Liver (tissue), 9 donors: ENCODE measurements around the gene STIM1. TPM values are rescaled to one million over a fixed set of nuclear protein-coding genes. Genes with fewer than 3 reads are reported as not detected.
A peak's percentile ranks its signal among the peaks of the same experiment; 100 is the strongest.

Experiments used
- DNase-seq: peaks from one replicate; pipeline ENCODE4 v3.0.0-alpha.2; 2017; ENCODE audit warnings: low spot score
- H3K27ac ChIP-seq, 2 donors: one replicate each; pipeline ENCODE4 v1.7.0; 2013; ENCODE audit warnings: inconsistent platforms in 2 of 2, low read length in 2 of 2, control low read depth in 1 of 2, low read depth in 1 of 2, mild to moderate bottlenecking in 1 of 2
- H3K27me3 ChIP-seq, 4 donors: one replicate each; pipeline versions ENCODE4 v1.6.1 to v1.7.0; 2013; ENCODE audit warnings: low read length in 3 of 4, inconsistent platforms in 1 of 4, mild to moderate bottlenecking in 1 of 4, moderate library complexity in 1 of 4; ENCODE audit not compliant: control insufficient read depth in 4 of 4, insufficient read depth in 4 of 4
- H3K36me3 ChIP-seq, 4 donors: one replicate each; pipeline versions ENCODE4 v1.6.1 to v1.7.0; 2013; ENCODE audit warnings: low read length in 3 of 4, mild to moderate bottlenecking in 3 of 4, low read depth in 1 of 4, moderate library complexity in 1 of 4; ENCODE audit not compliant: control insufficient read depth in 4 of 4, insufficient read depth in 3 of 4
- H3K4me1 ChIP-seq, 4 donors: one replicate each; pipeline versions ENCODE4 v1.6.1 to v1.7.0; 2013; ENCODE audit warnings: low read length in 3 of 4, mild to moderate bottlenecking in 3 of 4, moderate library complexity in 1 of 4; ENCODE audit not compliant: control insufficient read depth in 4 of 4, insufficient read depth in 4 of 4
- H3K4me3 ChIP-seq, 3 donors: one replicate each; pipeline versions ENCODE4 v1.6.1 to v1.7.0; 2013; ENCODE audit warnings: low read length in 3 of 3, control low read depth in 1 of 3, low read depth in 1 of 3, mild to moderate bottlenecking in 1 of 3
- H3K9ac ChIP-seq, 2 donors: one replicate each; pipeline ENCODE4 v1.7.0; 2013; ENCODE audit warnings: low read length in 2 of 2, mild to moderate bottlenecking in 2 of 2, moderate library complexity in 2 of 2, control low read depth in 1 of 2, low read depth in 1 of 2
- H3K9me3 ChIP-seq, 4 donors: one replicate each; pipeline versions ENCODE4 v1.6.1 to v1.7.0; 2013; ENCODE audit warnings: low read length in 3 of 4; ENCODE audit not compliant: control insufficient read depth in 4 of 4
- ATF3 ChIP-seq: IDR thresholded peaks from 2 replicates; pipeline ENCODE4 v1.6.1; 2016; ENCODE audit warnings: antibody characterized with exemption
- CTCF ChIP-seq: fragments of 150-350 bp; IDR thresholded peaks from 2 replicates; pipeline ENCODE4 v1.5.1; 2017; ENCODE audit warnings: improper control_type of control experiment, low read depth, low read length; ENCODE audit not compliant: missing input control
- EGR1 ChIP-seq, 2 donors: IDR thresholded peaks; 2 replicates each; pipeline ENCODE4 v1.6.1; 2016 to 2018; ENCODE audit warnings: antibody characterized with exemption in 2 of 2, low read depth in 2 of 2
- FOXA1 ChIP-seq: IDR thresholded peaks from 2 replicates; pipeline ENCODE4 v1.6.1; 2016; ENCODE audit warnings: antibody characterized with exemption
- FOXA2 ChIP-seq: IDR thresholded peaks from 2 replicates; pipeline ENCODE4 v1.6.1; 2016; ENCODE audit warnings: antibody characterized with exemption
- GABPA ChIP-seq, 2 donors: IDR thresholded peaks in 1 of 2; conservative IDR thresholded peaks in 1 of 2; 2 replicates each; pipeline ENCODE4 v1.6.1; 2016; ENCODE audit warnings: antibody characterized with exemption in 2 of 2, mild to moderate bottlenecking in 1 of 2, moderate library complexity in 1 of 2
- HNF4A ChIP-seq, 2 donors: conservative IDR thresholded peaks; 2 replicates each; pipeline ENCODE4 v1.6.1; 2016; ENCODE audit warnings: antibody characterized with exemption in 2 of 2, mild to moderate bottlenecking in 2 of 2
- HNF4G ChIP-seq: IDR thresholded peaks from 2 replicates; pipeline ENCODE4 v1.6.1; 2016; ENCODE audit warnings: antibody characterized with exemption
- JUND ChIP-seq, 2 donors: IDR thresholded peaks; 2 replicates each; pipeline ENCODE4 v1.6.1; 2016; ENCODE audit warnings: antibody characterized with exemption in 2 of 2
- NR2F2 ChIP-seq: IDR thresholded peaks from 2 replicates; pipeline ENCODE4 v1.6.1; 2016; ENCODE audit warnings: antibody characterized with exemption
- RAD21 ChIP-seq, 2 donors: IDR thresholded peaks; 2 replicates each; pipeline ENCODE4 v1.6.1; 2016; ENCODE audit warnings: antibody characterized with exemption in 2 of 2, mild to moderate bottlenecking in 2 of 2
- REST ChIP-seq: IDR thresholded peaks from 2 replicates; pipeline ENCODE4 v1.6.1; 2016; ENCODE audit warnings: antibody characterized with exemption, mild to moderate bottlenecking
- RXRA ChIP-seq, 2 donors: IDR thresholded peaks; 2 replicates each; pipeline ENCODE4 v1.6.1; 2017 to 2018; ENCODE audit warnings: antibody characterized with exemption in 2 of 2, mild to moderate bottlenecking in 1 of 2
- SP1 ChIP-seq: IDR thresholded peaks from 2 replicates; pipeline ENCODE4 v1.6.1; 2018; ENCODE audit warnings: antibody characterized with exemption, mild to moderate bottlenecking
- TAF1 ChIP-seq: conservative IDR thresholded peaks from 2 replicates; pipeline ENCODE4 v1.6.1; 2016; ENCODE audit warnings: antibody characterized with exemption, mild to moderate bottlenecking
- YY1 ChIP-seq: IDR thresholded peaks from 2 replicates; pipeline ENCODE4 v1.6.1; 2016; ENCODE audit warnings: antibody characterized with exemption, mild to moderate bottlenecking
- WGBS: extraction: QIAGEN DNeasy Blood & Tissue Kit; methylation state at CpG from one replicate; pipeline ENCODE4 v1.1.7; 2013; 5-methylcytosine and 5-hydroxymethylcytosine counted together
- polyA plus RNA-seq, 2 donors: library from polyadenylated mRNA; stranded (reverse) in 1 of 2; unstranded in 1 of 2; fragments of 200-250 nt in 1 of 2; fragments of >200 nt in 1 of 2; fragmentation: Nextera tagmentation in 1 of 2; extraction: Ambion mirVana in 1 of 2; gene quantifications; one replicate each; pipeline versions ENCODE4 v1.2.1 to v1.2.3, GENCODE V29; 2013 to 2015
- total RNA-seq, 2 donors: library from RNA; depleted of rRNA; stranded (reverse); fragments of >200 nt; gene quantifications; one replicate each; pipeline ENCODE4 v1.2.3, GENCODE V29; 2014
- TF ChIP-seq, protein P1 (sequence below): IDR thresholded peaks from 2 replicates; pipeline ENCODE4 v1.6.1; 2016; ENCODE audit warnings: antibody characterized with exemption
- TF ChIP-seq, protein P2 (sequence below): IDR thresholded peaks from 2 replicates; pipeline ENCODE4 v1.6.1; 2016; ENCODE audit warnings: antibody characterized with exemption
- donor health status: healthy.
- donor health status: healthy.
- donor health status: healthy.
- donor health status: healthy.
- donor health status: healthy.

The STIM1 gene
- total and polyA plus RNA-seq, 4 donors, result 19.7 to 42.9 (median 25.1) TPM

GRCh38 chr11:3903207-3903896 is 47.9 kb downstream of the STIM1 start:
- 87% methylated on average over 1 of the region's 1 CpG for WGBS
- Histone ChIP-seq H3K9me3 (no peaks in the 10 kb centered on the region), H3K36me3 (no peaks in the 10 kb centered on the region), H3K4me3 (no peak overlapping the region), H3K9ac (no peak overlapping the region), H3K4me1 (peaks cover 3 to 28% (median 21%) of the 10 kb centered on the region in 4 donors), H3K27me3 (no peaks in the 10 kb centered on the region), H3K27ac (peak overlapping the region in 1 of 2 donors; percentile 15)
- DNase-seq, result no peak
- TF ChIP-seq, protein P1, sequence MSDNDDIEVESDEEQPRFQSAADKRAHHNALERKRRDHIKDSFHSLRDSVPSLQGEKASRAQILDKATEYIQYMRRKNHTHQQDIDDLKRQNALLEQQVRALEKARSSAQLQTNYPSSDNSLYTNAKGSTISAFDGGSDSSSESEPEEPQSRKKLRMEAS, result no peak
- no peak for TF ChIP-seq FOXA1
- no peak for TF ChIP-seq ATF3
- no peak for TF ChIP-seq CTCF
- TF ChIP-seq FOXA2, result no peak
- no peak for TF ChIP-seq TAF1
- no peak for TF ChIP-seq SP1
- TF ChIP-seq HNF4A (conservative IDR thresholded peaks at IDR 0.05), result no peak
- no peak for TF ChIP-seq RAD21 (IDR thresholded peaks at IDR 0.05)
- TF ChIP-seq RXRA (IDR thresholded peaks at IDR 0.05), result no peak
- TF ChIP-seq HNF4G, result no peak
- TF ChIP-seq EGR1 (IDR thresholded peaks at IDR 0.05; ENCODE audit: low read depth in 2 of 2), result no peak
- TF ChIP-seq JUND (IDR thresholded peaks at IDR 0.05), result no peak
- TF ChIP-seq NR2F2, result no peak

GRCh38 chr11:3904228-3904627 is 48.8 kb downstream of the STIM1 start:
- TF ChIP-seq EGR1 (IDR thresholded peaks at IDR 0.05; ENCODE audit: low read depth in 2 of 2), result no peak
- TF ChIP-seq, protein P1, result no peak
- TF ChIP-seq REST, result no peak
- no peak for TF ChIP-seq YY1
- no peak for TF ChIP-seq RXRA (IDR thresholded peaks at IDR 0.05)
- no peak for TF ChIP-seq FOXA2
- no peak for TF ChIP-seq RAD21 (IDR thresholded peaks at IDR 0.05)
- no peak for TF ChIP-seq ATF3
- TF ChIP-seq, protein P2, sequence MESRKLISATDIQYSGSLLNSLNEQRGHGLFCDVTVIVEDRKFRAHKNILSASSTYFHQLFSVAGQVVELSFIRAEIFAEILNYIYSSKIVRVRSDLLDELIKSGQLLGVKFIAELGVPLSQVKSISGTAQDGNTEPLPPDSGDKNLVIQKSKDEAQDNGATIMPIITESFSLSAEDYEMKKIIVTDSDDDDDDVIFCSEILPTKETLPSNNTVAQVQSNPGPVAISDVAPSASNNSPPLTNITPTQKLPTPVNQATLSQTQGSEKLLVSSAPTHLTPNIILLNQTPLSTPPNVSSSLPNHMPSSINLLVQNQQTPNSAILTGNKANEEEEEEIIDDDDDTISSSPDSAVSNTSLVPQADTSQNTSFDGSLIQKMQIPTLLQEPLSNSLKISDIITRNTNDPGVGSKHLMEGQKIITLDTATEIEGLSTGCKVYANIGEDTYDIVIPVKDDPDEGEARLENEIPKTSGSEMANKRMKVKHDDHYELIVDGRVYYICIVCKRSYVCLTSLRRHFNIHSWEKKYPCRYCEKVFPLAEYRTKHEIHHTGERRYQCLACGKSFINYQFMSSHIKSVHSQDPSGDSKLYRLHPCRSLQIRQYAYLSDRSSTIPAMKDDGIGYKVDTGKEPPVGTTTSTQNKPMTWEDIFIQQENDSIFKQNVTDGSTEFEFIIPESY, result no peak
- no peak for TF ChIP-seq CTCF
- TF ChIP-seq HNF4G, result no peak
- TF ChIP-seq SP1, result no peak
- TF ChIP-seq TAF1, result no peak
- no peak for TF ChIP-seq FOXA1
- TF ChIP-seq HNF4A (conservative IDR thresholded peaks at IDR 0.05), result no peak
- TF ChIP-seq GABPA (IDR thresholded peaks at IDR 0.05 in 1 of 2, conservative IDR thresholded peaks at IDR 0.05 in 1 of 2), result no peak
- TF ChIP-seq NR2F2, result no peak
- TF ChIP-seq JUND (IDR thresholded peaks at IDR 0.05), result no peak

More at GRCh38 chr11:3904228-3904627, 48.8 kb downstream of the STIM1 start:
- Histone ChIP-seq H3K27me3 (no peaks in the 10 kb centered on the region), H3K27ac (peak overlapping the region; percentile 70 to 83), H3K9ac (no peak overlapping the region), H3K4me1 (peaks cover 3 to 35% (median 26%) of the 10 kb centered on the region in 4 donors), H3K4me3 (no peak overlapping the region), H3K9me3 (no peaks in the 10 kb centered on the region), H3K36me3 (no peaks in the 10 kb centered on the region)
- 82% methylated on average over 5 of the region's 5 CpGs for WGBS
- no peak for DNase-seq
